ENCODE data around the gene MARK3. TPM values are rescaled to one million over a fixed set of nuclear protein-coding genes. Genes with fewer than 3 reads are reported as not detected.

Gene MARK3
- total RNA-seq, 4 donors from 2014 or later: 61.7 to 115 (median 76.2) TPM

DNA sequence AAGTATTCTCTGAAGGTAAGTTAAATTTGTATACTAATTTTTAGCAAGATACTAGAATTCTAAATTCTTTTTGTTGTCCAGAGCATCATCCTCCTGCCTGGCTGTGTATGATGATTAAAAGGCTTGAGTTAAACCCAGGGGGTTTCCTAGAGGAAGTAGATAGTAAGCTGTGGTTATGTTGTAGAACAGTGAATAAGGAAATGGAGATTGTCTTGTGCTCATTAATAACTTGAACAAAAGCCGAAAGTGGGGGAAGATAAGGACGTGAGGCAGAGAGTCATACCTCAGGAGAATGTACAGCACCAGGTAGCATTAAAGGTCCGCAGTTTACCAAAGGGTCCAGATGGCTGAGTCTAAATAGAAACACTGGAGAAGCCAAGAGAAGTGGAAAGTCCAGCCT lies 95.4 kb downstream of the MARK3 start:
- TF ChIP-seq, protein P1, sequence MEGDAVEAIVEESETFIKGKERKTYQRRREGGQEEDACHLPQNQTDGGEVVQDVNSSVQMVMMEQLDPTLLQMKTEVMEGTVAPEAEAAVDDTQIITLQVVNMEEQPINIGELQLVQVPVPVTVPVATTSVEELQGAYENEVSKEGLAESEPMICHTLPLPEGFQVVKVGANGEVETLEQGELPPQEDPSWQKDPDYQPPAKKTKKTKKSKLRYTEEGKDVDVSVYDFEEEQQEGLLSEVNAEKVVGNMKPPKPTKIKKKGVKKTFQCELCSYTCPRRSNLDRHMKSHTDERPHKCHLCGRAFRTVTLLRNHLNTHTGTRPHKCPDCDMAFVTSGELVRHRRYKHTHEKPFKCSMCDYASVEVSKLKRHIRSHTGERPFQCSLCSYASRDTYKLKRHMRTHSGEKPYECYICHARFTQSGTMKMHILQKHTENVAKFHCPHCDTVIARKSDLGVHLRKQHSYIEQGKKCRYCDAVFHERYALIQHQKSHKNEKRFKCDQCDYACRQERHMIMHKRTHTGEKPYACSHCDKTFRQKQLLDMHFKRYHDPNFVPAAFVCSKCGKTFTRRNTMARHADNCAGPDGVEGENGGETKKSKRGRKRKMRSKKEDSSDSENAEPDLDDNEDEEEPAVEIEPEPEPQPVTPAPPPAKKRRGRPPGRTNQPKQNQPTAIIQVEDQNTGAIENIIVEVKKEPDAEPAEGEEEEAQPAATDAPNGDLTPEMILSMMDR (IDR thresholded peaks at IDR 0.05; ENCODE audit: low read depth): no peak

DNA sequence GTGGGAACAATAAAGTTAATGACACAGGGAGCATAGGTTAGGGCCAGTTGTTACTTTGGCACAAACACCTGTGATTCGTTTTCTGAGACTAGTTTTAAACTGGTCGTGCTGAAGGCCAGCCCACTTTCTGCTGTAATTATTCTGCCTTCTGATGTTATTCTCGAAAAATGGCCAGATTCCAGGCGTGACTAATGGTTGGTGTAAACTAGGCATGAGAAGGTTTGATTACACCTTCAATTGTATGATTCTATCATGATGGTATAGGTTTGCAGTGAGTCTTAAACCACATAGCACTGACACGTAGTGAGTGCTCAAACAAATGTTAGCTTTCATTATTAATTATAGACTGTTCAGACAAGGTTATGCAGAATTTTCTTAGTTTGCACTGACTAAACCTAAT lies 98.4 kb downstream of the MARK3 start:
- TF ChIP-seq, protein P1 (IDR thresholded peaks at IDR 0.05; ENCODE audit: low read depth): no peak

GRCh38 chr14:103485504-103485903 lies 100.3 kb downstream of the MARK3 start:
- TF ChIP-seq, protein P1 (IDR thresholded peaks at IDR 0.05; ENCODE audit: low read depth): no peak

DNA sequence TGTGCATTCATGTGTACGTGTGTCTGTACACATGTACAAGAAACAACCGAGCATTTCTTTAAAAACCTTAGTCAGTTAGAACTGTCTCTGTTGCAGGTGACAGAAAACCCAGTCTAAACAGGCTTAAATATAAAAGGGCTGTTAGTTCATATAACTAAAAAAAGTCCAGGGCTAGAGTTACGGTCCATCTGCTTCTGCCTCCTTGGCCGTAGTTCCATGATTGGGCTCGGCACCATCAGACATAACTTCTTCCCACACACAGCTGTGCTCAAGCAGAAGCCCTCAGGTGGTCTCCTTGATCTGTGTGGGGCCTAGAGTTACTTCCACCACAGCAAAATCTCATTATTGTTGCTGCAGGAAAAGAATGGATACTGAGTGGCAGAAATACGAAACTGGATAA lies 102.9 kb downstream of the MARK3 start:
- TF ChIP-seq, protein P1 (IDR thresholded peaks at IDR 0.05; ENCODE audit: low read depth): no peak

DNA sequence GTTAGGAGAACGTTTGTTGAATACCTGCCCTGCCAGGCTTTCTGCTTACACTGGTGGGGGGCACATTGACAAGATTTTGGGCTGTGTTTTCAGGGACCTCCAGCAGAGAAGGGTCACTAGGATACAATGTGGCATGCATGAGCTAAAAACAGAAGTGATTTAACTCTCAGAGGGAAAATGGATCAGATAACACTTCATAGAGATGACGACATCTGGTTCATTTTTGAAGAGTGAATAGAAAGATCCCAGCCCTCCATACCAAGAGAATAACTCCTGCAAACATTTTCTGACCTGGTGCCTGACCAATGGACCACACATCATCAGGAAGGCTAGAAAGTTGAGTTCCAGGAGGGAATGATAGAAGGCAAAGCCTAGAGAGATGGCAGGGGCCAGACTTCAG lies 103.7 kb downstream of the MARK3 start:
- TF ChIP-seq, protein P1 (IDR thresholded peaks at IDR 0.05; ENCODE audit: low read depth): no peak

- TF ChIP-seq, protein P1 (IDR thresholded peaks at IDR 0.05; ENCODE audit: low read depth): no peak
Measured at GRCh38 chr14:103489621-103490020, 104.4 kb downstream of the MARK3 start.

DNA sequence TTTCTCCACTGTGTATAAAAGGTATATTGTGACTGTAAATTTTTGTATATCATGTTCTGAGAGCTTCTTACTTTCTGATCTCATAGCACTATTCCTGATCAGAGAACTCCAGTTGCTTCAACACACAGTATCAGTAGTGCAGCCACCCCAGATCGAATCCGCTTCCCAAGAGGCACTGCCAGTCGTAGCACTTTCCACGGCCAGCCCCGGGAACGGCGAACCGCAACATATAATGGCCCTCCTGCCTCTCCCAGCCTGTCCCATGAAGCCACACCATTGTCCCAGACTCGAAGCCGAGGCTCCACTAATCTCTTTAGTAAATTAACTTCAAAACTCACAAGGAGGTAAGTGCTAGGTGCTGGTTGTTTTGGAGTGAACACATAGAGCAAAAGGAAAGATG lies 106.5 kb downstream of the MARK3 start:
- TF ChIP-seq, protein P1 (IDR thresholded peaks at IDR 0.05; ENCODE audit: low read depth): no peak
